ENCODE data around the gene AGTRAP.

AGTRAP gene

DNA sequence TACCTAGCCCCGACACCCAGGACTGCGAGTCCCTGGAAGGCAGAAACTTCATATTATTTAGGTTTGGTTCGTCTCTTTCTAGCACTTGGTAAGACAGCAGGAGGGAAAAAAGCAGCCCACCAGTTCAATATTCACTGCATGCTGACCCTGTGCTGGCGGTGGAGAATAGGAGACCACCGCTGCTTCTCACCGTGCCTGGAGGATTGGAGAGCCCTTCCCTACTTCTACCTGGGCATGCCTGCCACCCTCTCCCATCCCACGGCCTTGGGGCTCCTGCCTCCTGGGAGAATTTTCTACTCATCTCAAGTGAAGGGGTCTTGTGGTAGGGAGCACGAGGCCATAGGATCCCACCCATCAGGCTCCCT, 64.4 kb downstream of the AGTRAP start:
- no peak for DNase-seq (ENCODE audit: low read depth)

All from stimulated activated CD8-positive, alpha-beta memory T cell treated with anti-CD3 and anti-CD28 coated beads, Interleukin-12 subunit alpha, Interleukin-12 subunit beta, amount 100 ng/mL, for 4 hours (primary cell).